NCI-H2227 (cell line): ENCODE results near the gene GSK3B.
A peak's percentile ranks its signal among the peaks of the same experiment; 100 is the strongest.

Experiments used
- DNase-seq: peaks from one replicate; lab custom pipeline; 2025; ENCODE audit not compliant: unreplicated experiment; lab: John Stamatoyannopoulos, UW

Gene GSK3B

DNA sequence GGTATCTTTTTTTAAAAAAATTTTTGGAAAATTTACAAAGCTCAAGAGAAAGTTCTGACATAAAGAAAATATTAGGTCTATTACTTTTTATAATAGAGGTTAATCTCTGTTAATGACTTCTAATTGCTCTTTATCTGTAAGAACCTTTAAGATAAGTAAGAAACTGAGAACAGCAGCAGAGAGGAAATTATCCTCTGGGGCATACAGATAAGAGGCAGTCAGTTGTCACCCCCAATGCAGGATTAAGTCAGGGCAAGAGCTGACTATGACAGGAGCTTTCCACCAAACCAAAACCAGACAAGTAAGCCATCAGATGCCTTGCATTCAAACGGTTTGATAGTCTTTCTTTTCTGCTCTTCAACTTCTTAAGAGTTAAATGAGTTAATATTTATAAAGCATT, 149.0 kb downstream of the GSK3B start:
- no peak for DNase-seq

DNA sequence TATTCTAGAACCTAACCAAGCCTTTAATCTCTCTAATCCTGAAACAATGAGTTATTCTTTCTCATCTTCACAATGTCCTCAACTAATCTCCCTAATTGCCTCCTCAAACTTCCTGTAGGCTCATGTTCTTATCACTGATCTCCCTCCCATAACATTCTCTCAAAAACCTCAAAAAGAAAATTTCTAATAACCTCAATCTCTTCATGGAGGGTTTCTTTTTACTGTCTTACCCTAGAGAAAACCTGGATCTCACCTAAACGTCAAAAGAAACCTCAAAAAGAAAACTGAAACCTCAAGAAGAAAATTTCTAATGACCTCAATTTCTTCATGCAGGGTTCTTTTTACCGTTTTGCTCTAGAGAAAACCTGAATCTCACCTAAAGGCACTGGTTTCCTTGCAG, 150.2 kb downstream of the GSK3B start:
- no peak for DNase-seq

- DNase-seq = no peak
These were observed 155.2 kb downstream of the GSK3B start for GRCh38 chr3:119939077-119939476.

DNA sequence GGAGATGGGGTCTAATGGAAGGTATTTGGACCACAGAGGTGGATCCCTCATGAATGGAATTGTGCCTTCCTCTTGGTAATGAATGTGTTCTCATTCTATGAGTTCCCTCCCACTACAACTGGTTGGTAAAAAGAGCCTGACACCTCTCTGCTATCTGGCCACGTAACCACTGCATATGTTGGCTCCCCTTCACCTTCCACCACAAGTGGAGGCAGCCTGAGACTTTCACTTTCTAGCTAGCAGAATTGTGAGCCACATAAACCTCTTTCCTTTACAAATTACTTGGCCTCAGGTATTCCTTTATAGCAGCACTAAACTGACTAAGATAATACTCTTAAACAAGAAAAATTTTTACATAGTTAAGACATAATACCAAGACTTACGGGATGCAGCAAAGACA, 157.0 kb downstream of the GSK3B start:
- no peak for DNase-seq

- no peak for DNase-seq
These were observed 160.0 kb downstream of the GSK3B start for GRCh38 chr3:119934249-119934648.

DNA sequence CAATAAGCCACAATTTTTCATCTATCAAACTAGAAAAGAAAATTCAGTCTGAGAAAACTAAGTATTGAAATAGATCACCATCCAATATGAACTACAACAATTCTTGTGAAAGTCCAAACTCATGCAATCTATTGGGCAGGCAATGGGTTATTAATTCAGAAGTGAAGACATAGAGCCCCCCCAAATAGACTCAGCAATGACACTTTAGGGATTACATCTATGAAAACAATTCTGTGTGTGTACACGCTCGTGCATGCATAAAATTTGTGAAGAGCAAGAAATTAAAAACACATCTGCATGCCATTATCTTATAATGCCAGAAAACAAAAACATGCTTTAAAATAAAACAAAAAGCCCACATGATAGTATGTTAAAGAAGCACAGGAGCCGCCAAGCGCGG, 161.0 kb downstream of the GSK3B start:
- DNase-seq = no peak

DNA sequence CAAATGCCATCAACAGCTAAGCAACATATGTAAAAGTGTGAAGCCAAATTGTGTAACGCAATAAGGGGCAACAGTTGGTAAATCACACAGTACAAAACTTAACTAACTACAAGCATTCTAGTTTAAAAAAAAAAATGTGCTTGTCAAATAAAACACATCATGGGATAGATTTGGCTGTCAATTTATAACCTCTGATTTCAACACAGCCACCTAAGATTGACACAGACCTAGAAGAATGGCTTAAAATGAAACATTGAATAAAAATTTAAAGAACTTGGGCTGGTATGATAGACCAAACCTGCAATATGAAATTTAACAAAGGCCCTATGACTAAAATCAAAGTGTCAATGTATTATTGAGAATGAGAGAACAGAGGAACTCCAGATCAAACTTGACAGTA, 164.0 kb downstream of the GSK3B start:
- no peak for DNase-seq

DNA sequence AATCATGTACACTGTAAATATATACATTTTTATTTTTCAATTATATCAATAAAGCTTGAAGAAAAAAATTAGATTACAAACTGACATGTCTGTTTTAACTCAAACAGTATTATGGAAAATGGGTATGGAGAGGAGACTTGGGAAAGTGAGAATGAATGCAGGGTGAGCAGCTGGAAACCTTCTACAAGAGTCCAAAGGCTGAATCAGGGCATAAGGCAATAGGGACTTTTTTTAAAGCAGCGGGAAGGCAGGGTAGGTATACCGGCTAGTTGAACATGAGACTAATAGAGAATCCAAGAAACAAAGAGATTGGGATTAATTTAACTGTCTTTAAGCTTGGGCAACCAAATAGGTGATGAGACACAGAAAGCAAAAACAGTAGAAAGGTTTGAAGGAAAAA, 167.1 kb downstream of the GSK3B start:
- DNase-seq = no peak

DNA sequence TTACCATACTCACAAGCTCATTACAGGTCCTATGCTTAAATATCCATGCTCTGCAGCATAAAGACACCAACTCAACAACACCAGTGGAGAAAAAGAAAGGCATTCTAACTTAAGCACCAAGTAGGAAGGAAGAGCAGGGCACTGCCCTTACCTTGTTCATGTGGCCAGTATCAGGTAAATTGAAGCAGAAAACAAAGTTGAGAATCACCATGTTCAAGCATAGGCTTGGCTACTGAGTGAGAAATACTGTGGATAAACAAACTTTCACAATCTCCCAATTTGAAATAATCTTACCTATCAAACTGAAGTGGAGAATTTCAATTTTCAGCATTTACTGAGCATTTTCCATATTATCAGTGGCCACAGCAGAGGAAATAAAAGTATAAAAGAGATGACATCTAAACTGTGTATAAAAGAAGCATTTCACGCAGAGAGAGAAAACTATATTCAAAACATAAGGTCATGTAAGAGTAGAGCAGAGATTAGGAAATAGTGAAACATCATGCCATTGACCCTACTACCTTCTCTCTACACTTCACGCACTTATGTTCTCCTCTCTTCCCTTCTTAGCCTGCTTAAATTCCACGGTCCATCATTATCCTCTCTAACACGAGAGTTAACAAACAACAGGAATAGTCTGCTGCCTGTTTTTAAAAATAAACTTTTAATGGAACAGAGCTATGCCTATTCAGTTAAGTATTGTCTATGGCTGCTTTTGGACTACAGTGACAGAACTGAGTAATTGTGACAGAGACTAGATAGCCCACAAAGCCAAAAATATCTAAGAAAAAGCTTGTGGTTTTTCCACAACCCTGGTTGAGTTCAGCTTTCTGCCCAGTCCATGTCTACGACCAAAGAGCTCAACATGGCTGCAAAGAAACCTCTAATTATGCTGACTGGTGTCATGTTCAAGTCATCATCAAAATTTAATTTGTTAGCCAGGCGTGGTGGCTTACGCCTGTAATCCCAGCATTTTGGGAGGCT, 169.8 kb downstream of the GSK3B start:
- no peak for DNase-seq

- DNase-seq = no peak
These were observed 175.0 kb downstream of the GSK3B start for GRCh38 chr3:119918992-119919933.

GRCh38 chr3:119913021-119913420, 181.2 kb downstream of the GSK3B start:
- no peak for DNase-seq

- no peak for DNase-seq
These were observed 182.0 kb downstream of the GSK3B start for GRCh38 chr3:119912220-119912619.

GRCh38 chr3:119911748-119912147, 182.5 kb downstream of the GSK3B start:
- no peak for DNase-seq

GRCh38 chr3:119902061-119902460, 192.2 kb downstream of the GSK3B start:
- DNase-seq = no peak

DNA sequence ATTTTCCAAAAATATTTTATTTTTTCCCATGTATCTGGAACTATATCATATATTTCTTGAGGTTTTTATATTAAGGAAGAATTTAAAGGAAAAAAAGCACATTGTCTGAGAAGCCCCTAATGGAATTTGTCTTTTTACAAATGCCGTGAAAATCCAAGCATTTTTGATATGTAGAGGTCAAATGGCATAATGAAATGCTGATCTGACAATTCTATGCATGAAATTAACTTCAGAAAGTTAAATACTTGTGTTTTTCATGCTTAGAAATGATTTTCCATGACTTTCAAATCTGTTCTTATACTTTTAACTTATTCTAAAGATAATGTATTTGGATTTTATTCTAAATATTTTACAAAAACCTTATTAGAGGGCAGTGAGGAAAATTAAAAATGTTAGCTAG, 193.1 kb downstream of the GSK3B start:
- no peak for DNase-seq

DNA sequence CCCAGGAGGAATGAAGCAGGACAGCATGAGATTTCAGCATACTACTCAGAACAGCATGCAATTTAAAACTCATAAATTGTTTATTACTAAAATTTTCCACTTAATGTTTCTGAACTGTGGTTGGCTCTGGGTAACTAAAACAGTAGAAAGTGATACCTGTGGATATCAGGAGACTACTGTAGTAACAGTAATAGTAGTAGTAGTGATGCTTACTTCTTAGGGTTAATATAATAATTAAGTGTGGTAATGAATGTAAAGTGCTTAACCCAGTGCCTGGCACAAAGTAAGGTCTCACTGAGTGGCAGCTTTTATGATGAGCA, 195.1 kb downstream of the GSK3B start:
- DNase-seq = no peak

GRCh38 chr3:119898478-119899191, 195.6 kb downstream of the GSK3B start:
- no peak for DNase-seq

GRCh38 chr3:119894195-119894594, 200.1 kb downstream of the GSK3B start:
- DNase-seq = no peak

GRCh38 chr3:119893769-119894168, 200.5 kb downstream of the GSK3B start:
- no peak for DNase-seq

DNA sequence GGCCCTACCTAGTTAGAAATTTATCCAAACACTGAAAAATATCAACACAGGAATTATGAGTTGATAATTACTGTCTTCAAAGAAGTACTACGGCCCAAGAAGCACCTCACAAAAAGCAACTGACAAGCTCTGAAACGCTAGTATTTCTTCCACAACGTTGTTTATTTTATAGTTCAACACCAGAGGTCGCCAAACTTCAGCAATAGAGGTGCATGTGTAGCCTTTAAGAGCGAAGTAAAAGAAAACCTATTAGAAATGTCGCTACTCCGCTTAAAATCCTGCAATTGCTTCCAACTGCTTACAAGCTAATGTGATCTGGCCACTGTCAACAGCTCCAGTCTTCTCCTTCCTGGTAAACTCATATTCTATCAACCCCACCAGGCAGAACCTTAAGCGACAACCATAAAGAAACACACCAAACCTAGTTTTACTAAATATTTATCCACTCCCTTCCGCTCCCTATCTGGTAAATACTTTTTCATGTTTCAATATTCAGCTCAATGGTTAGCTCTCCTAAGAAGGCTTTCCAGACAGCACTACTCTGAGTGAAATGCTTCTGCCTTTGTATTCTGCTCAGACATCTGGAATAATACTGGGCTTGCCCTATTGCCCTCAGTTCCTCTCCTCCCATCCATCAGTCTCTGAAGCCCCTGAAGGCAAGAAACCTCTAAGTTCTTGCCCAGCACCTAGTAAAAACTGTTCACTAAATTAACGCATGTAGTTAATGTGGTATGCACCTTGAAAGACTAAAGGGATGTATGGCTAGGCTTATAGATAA, 202.1 kb downstream of the GSK3B start:
- DNase-seq = peak; percentile 75
